NCI-H1105 (cell line): ENCODE results near the gene ITPK1.

Source experiments
- DNase-seq: peaks from one replicate; lab custom pipeline; 2025; lab: John Stamatoyannopoulos, UW

The ITPK1 gene

GRCh38 chr14:92988786-92989755 lies 126.7 kb downstream of the ITPK1 start:
- DNase-seq, result no peak

DNA sequence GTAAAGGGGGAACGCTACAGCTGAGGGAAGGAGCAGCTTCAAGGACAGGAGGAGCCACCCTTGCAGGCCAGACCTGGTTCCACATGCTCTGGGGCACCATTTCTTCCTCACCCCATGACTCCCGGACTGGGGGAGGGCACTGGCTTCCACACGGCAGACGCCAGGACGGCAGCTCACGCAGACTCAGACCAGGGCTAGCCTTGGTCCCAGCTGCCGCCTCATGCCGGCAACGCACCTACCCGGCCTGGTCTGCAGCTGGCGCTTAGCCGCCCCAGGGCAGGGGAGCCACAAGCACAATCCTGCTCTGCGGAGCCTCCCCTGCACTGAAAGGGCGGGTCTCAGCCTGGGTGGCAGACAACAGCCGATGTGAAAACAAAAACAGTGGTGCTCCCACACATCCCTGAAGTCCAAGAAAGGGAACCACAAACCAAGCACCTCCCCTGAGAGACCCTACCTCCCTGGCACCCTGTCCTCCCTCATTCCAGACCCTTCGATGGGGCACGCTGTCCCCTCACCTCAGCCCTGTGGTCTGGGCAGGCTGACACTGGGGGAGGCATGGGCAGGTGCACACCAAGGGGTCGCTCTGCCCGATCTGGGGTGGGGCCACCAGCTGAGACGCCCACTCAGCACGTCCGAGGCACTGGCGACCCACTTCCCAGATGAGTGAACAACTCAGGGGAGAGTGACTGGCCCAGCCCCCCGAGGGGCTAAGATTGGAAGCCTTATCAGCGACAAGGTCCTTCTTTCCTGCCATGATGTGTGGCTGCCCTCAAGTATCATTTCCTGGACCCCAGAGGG lies 127.8 kb downstream of the ITPK1 start:
- DNase-seq, result no peak

- DNase-seq, result no peak
Measured at GRCh38 chr14:92987148-92987570, 128.6 kb downstream of the ITPK1 start.

GRCh38 chr14:92986254-92987147 lies 129.2 kb downstream of the ITPK1 start:
- DNase-seq, result no peak

GRCh38 chr14:92985521-92985920 lies 130.2 kb downstream of the ITPK1 start:
- no peak for DNase-seq

- DNase-seq, result no peak
Measured at GRCh38 chr14:92984896-92985295, 130.8 kb downstream of the ITPK1 start.

DNA sequence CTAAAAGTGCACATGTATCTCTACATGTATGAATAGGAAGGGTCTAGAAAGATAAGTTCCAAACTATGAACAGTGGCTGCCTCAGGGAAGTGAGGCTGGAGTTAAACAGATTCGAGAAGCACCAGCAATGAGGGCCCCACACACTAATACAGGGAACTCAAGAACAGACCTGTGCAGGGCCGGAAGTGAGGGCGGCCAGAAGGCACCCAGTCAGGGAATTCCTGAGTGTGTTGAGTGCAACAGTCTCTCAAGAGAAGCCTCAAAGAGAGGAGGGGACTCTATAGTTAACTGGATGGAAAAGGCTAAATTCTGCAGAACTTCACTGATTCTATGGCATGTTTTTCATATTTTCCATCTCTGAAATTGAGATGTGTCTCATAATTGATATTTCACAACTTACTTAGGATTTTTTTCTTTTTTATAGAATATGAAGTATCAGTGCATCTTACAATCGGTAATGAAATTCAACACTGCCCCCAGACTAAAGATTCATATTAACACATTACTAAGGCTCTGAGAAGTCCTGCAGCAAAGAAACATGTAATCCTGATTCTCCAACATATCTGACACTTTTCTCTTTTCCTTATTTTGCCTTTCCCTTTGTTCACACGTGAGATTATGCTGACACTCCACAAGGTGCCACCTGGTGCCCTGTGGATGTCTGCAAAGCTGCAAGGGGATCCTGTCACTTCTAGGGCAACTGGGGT lies 131.5 kb downstream of the ITPK1 start:
- DNase-seq, result no peak

- DNase-seq, result no peak
Measured at GRCh38 chr14:92982956-92983355, 132.8 kb downstream of the ITPK1 start.

DNA sequence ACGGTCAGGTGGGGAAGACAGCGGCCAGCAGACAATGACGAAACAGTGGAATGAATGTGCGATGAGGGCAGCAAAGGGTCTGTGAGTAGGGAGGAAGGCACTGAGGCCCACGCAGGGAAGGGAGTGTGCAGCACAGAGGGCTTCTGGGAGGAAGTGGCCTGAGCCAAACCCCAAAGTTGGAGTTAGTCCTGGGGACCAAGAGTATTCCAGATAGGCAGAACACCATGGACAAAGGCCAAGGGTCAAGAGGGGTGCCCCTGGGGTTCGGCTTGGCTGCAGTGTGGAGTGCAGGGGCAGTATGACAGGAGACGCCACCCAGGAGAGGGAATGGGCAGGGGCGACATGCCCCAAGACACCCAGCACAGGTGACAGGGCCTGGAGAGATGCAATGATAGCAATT lies 134.0 kb downstream of the ITPK1 start:
- no peak for DNase-seq

GRCh38 chr14:92980866-92981265 lies 134.9 kb downstream of the ITPK1 start:
- DNase-seq, result no peak

- no peak for DNase-seq
Measured at GRCh38 chr14:92978229-92979021, 137.3 kb downstream of the ITPK1 start.

GRCh38 chr14:92976268-92976667 lies 139.5 kb downstream of the ITPK1 start:
- DNase-seq, result no peak

- no peak for DNase-seq
Measured at GRCh38 chr14:92974541-92975345, 141.0 kb downstream of the ITPK1 start.

- no peak for DNase-seq
Measured at GRCh38 chr14:92973798-92974372, 141.8 kb downstream of the ITPK1 start.

DNA sequence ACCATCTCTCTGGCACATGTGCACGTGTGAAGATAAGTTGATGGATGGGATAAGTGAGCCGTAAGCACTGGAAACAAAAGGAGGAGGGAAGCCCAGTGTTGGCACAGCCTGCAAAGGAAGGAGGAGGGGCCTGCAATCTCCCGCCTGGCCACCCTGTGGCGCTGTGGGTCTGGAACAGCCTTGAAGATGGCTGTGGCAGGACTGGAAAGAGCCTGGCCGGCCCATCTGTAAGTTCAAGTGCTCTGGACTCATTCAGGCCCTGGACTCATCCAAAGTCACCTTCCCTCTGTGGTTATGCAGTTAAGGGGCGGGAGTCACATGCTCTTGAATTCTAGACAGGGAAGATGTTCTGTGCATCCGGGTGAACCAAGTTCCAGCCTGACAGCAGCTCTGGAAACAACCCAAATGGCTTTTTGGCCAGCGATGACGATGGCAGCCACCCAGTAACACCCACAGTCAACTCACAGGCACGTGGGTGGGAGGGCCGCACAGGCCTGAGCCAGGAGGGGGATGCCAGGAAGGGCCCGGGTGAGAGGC lies 142.4 kb downstream of the ITPK1 start:
- no peak for DNase-seq

DNA sequence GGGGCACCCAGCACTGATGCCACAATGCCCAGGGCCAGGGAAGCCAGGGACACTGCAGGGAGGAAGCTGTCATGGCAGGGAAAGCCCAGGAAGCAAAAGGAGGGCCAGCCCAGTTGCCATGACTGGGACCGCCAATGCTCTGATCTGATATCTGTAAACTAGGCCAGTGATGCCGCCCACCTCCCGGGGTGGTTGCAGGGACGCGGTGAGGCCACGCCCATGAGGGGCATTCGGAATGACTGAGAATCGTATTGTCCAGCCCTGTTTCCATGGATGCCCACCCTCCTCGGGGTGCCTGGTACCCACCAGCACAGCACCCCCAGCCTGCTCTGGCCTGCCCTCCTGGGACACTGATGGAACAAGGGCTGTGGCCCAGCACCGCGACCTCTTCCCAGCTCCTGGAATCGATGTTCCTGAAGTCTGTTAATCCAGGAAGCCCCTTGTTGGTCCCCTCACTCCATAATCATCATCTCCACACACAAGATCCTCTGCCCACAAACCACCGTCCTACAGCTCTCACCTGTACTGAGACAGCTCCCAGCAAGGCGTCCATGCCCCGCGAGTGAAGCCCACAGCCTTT lies 144.0 kb downstream of the ITPK1 start:
- DNase-seq, result no peak

- no peak for DNase-seq
Measured at GRCh38 chr14:92970271-92970670, 145.5 kb downstream of the ITPK1 start.

DNA sequence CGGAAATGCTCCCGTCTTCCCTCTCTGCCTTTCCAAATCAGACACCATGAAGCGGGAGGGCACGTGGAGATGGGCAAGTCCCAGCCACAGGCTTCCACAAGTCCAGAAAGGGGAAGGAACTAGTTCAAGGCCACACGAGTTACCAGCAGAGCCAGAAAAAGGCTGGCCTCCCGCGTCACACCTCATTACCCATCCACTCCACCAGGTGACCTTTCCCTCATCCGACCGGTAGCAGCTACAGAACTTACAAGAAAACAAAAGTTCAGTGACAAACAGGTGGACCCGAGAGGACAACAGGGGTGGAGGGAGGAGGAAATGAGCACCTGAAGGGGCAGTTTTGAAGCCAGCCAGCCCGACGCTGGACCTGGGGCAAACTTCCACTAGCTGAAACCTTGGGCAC lies 145.9 kb downstream of the ITPK1 start:
- DNase-seq, result no peak

DNA sequence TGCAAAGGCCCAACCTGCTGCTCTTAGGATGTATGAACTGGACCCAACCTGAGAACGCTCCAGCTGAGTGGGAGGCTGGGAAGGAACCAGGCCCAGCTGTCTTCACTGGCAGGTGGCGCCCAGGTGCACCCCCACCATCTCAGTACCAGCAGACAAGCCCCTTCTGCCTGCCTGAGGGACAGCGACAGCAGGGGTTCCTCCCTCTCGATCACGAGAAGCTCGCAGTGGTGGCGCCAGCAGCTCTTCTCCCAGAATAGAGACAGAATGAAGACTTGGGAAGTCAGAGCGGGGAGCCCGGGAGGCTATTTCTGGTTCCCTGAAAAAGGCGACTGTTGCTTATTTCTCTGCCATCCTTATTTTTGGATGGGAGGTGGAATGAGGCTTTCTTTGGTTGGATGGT lies 146.3 kb downstream of the ITPK1 start:
- DNase-seq, result no peak
